NCI-H524 (cell line): Measurements from ENCODE around the gene TMEM134.

Source experiments
- DNase-seq, 2 experiments: peaks; one replicate each; lab custom pipeline; 2025; lab: John Stamatoyannopoulos, UW

Gene TMEM134

GRCh38 chr11:67422891-67423290, 46.2 kb downstream of the TMEM134 start:
- DNase-seq, result peak in 1 of 2 experiments; percentile 21

- DNase-seq, result no peak
These were observed 47.5 kb downstream of the TMEM134 start for GRCh38 chr11:67421430-67422031.

- DNase-seq, result peak; percentile 83
These were observed 48.2 kb downstream of the TMEM134 start for GRCh38 chr11:67420646-67421429.

GRCh38 chr11:67420147-67420645, 48.9 kb downstream of the TMEM134 start:
- peak in 1 of 2 experiments; percentile 50 for DNase-seq

GRCh38 chr11:67419325-67420049, 49.6 kb downstream of the TMEM134 start:
- no peak for DNase-seq

- DNase-seq, result no peak
These were observed 50.4 kb downstream of the TMEM134 start for GRCh38 chr11:67418476-67419281.

- no peak for DNase-seq
These were observed 51.6 kb downstream of the TMEM134 start for GRCh38 chr11:67417425-67417824.

GRCh38 chr11:67416416-67417335, 52.4 kb downstream of the TMEM134 start:
- DNase-seq, result no peak

GRCh38 chr11:67415501-67416304, 53.3 kb downstream of the TMEM134 start, which contains the start of gene CARNS1:
TSS of gene CARNS1 (plus strand) at chr11:67415678. CDS start at chr11:67416200, 522 bp downstream.
- DNase-seq, result no peak

GRCh38 chr11:67413266-67413849, 55.7 kb downstream of the TMEM134 start:
- no peak for DNase-seq

GRCh38 chr11:67412495-67413179, 56.4 kb downstream of the TMEM134 start:
- no peak for DNase-seq

- DNase-seq, result no peak
These were observed 57.3 kb downstream of the TMEM134 start for GRCh38 chr11:67411785-67412152.
